PC-3 (cell line): ENCODE data around the gene TGM4.

ENCODE experiments used
- EZH2 ChIP-seq: fragments of 300-600 bp; sonication (generic); IDR thresholded peaks from one replicate; pipeline ENCODE4 v1.6.1; 2017; ENCODE audit warnings: antibody characterized with exemption, mild to moderate bottlenecking, low read length; ENCODE audit not compliant: unreplicated experiment
- TF ChIP-seq, protein P1 (sequence below): fragments of 300-600 bp; sonication (generic); conservative IDR thresholded peaks from 2 replicates; pipeline ENCODE4 v1.5.1; 2017; ENCODE audit warnings: antibody characterized with exemption, low read depth, mild to moderate bottlenecking, low read length

DNA sequence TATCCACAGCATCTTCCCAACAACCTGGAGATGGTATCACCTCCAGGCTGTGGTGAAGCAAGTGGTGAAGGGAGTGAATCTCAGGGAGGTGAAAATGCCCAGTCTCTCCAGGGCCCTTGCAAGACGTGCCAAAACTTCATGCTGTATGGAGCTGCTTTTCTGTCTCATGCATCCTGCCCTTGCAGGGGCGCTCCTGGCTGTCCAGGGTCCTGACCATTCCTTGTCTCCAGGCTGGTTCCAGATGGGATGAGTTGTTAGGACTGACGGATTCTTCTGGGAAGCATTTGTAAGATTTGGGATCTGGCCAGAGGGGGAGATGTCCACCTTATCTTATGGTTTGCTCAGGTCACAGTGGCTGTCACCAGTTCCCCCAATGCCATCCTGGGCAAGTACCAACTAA lies 15.8 kb downstream of the TGM4 start:
- TF ChIP-seq, protein P1, sequence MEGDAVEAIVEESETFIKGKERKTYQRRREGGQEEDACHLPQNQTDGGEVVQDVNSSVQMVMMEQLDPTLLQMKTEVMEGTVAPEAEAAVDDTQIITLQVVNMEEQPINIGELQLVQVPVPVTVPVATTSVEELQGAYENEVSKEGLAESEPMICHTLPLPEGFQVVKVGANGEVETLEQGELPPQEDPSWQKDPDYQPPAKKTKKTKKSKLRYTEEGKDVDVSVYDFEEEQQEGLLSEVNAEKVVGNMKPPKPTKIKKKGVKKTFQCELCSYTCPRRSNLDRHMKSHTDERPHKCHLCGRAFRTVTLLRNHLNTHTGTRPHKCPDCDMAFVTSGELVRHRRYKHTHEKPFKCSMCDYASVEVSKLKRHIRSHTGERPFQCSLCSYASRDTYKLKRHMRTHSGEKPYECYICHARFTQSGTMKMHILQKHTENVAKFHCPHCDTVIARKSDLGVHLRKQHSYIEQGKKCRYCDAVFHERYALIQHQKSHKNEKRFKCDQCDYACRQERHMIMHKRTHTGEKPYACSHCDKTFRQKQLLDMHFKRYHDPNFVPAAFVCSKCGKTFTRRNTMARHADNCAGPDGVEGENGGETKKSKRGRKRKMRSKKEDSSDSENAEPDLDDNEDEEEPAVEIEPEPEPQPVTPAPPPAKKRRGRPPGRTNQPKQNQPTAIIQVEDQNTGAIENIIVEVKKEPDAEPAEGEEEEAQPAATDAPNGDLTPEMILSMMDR: no peak
- no peak for TF ChIP-seq EZH2
